Sigmoid colon (tissue), 4 donors: Measurements from ENCODE around the gene POU6F1.

Source experiments
- EP300 ChIP-seq, 4 donors: sonication (generic); formaldehyde crosslinking; IDR thresholded peaks; one replicate each; pipeline ENCODE4 v1.6.1; 2017; ENCODE audit warnings: antibody characterized with exemption in 4 of 4
- POLR2A ChIP-seq, 2 donors: fragments of 450-650 bp; IDR thresholded peaks; one replicate each; pipeline ENCODE4 v1.6.1; 2016; ENCODE audit warnings: antibody characterized with exemption in 2 of 2, mild to moderate bottlenecking in 2 of 2, moderate library complexity in 2 of 2
- POLR2AphosphoS5 ChIP-seq, 4 donors: sonication (generic); formaldehyde crosslinking; IDR thresholded peaks; one replicate each; pipeline ENCODE4 v1.6.1; 2017; ENCODE audit warnings: antibody characterized with exemption in 4 of 4
- TF ChIP-seq, protein P1 (sequence below), 4 experiments: fragments of 450-650 bp in 3 of 4; fragments of 200-600 bp in 1 of 4; IDR thresholded peaks; one replicate each; pipeline ENCODE4 v1.5.1; 2016 to 2019; ENCODE audit warnings: antibody characterized with exemption in 4 of 4, mild to moderate bottlenecking in 3 of 4, moderate library complexity in 2 of 4

- TF ChIP-seq, protein P1, sequence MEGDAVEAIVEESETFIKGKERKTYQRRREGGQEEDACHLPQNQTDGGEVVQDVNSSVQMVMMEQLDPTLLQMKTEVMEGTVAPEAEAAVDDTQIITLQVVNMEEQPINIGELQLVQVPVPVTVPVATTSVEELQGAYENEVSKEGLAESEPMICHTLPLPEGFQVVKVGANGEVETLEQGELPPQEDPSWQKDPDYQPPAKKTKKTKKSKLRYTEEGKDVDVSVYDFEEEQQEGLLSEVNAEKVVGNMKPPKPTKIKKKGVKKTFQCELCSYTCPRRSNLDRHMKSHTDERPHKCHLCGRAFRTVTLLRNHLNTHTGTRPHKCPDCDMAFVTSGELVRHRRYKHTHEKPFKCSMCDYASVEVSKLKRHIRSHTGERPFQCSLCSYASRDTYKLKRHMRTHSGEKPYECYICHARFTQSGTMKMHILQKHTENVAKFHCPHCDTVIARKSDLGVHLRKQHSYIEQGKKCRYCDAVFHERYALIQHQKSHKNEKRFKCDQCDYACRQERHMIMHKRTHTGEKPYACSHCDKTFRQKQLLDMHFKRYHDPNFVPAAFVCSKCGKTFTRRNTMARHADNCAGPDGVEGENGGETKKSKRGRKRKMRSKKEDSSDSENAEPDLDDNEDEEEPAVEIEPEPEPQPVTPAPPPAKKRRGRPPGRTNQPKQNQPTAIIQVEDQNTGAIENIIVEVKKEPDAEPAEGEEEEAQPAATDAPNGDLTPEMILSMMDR (IDR thresholded peaks at IDR 0.05): no peak
- TF ChIP-seq POLR2AphosphoS5 (IDR thresholded peaks at IDR 0.05) (no peak), EP300 (IDR thresholded peaks at IDR 0.05) (no peak), POLR2A (IDR thresholded peaks at IDR 0.05) (no peak)
Measured at GRCh38 chr12:51163795-51164194, 54.1 kb downstream of the POU6F1 start.
